Femur (tissue), 1 donor: ENCODE data around the gene RNU1-3.
"Not testable (repeated sequence)": the region's sequence is repeated elsewhere in the genome, so short reads cannot be mapped to it uniquely, and the experiment has no call there.

ENCODE experiments used
- DNase-seq: peaks from one replicate; pipeline ENCODE4 v3.0.0-alpha.2; 2017

RNU1-3 gene

GRCh38 chr1:16693449-16694307, 26.9 kb upstream of the RNU1-3 start:
- DNase-seq, result not testable (repeated sequence)

GRCh38 chr1:16692717-16693448, 26.1 kb upstream of the RNU1-3 start:
- DNase-seq, result not testable (repeated sequence)

- not testable (repeated sequence) for DNase-seq
Measured at GRCh38 chr1:16692283-16692682, 25.5 kb upstream of the RNU1-3 start.

- not testable (repeated sequence) for DNase-seq
Measured at GRCh38 chr1:16690971-16691682, 24.4 kb upstream of the RNU1-3 start.

- not testable (repeated sequence) for DNase-seq
Measured at GRCh38 chr1:16687132-16687800, 20.5 kb upstream of the RNU1-3 start.

GRCh38 chr1:16685445-16686371, 19.0 kb upstream of the RNU1-3 start:
- not testable (repeated sequence) for DNase-seq

GRCh38 chr1:16684738-16685337, 18.1 kb upstream of the RNU1-3 start:
- DNase-seq, result not testable (repeated sequence)

GRCh38 chr1:16684152-16684551, 17.4 kb upstream of the RNU1-3 start:
- not testable (repeated sequence) for DNase-seq

GRCh38 chr1:16682803-16683202, 16.1 kb upstream of the RNU1-3 start:
- DNase-seq, result not testable (repeated sequence)

- not testable (repeated sequence) for DNase-seq
Measured at GRCh38 chr1:16680366-16680765, 13.6 kb upstream of the RNU1-3 start.

- DNase-seq, result peak; percentile 40
Measured at GRCh38 chr1:16677552-16678431, 11.0 kb upstream of the RNU1-3 start.

- DNase-seq, result not testable (repeated sequence)
Measured at GRCh38 chr1:16676661-16677523, 10.1 kb upstream of the RNU1-3 start.

GRCh38 chr1:16675118-16675510, 8.4 kb upstream of the RNU1-3 start:
- not testable (repeated sequence) for DNase-seq

GRCh38 chr1:16673976-16674375, 7.2 kb upstream of the RNU1-3 start:
- not testable (repeated sequence) for DNase-seq

- not testable (repeated sequence) for DNase-seq
Measured at GRCh38 chr1:16665836-16666235, 912 bp downstream of the RNU1-3 start.

GRCh38 chr1:16658234-16658633, 8.5 kb downstream of the RNU1-3 start:
- not testable (repeated sequence) for DNase-seq

- not testable (repeated sequence) for DNase-seq
Measured at GRCh38 chr1:16656981-16657683, 9.6 kb downstream of the RNU1-3 start.

GRCh38 chr1:16656574-16656973, 10.2 kb downstream of the RNU1-3 start:
- DNase-seq, result not testable (repeated sequence)
